HG02759 (cell line): ENCODE data around the gene DPP3.

ENCODE experiments used
- ATAC-seq: cut with Tn5 transposase; IDR thresholded peaks from one replicate; pipeline ENCODE4 v1.9.1; 2021; ENCODE audit warnings: mild to moderate bottlenecking, moderate library complexity; ENCODE audit not compliant: unreplicated experiment

The DPP3 gene

DNA sequence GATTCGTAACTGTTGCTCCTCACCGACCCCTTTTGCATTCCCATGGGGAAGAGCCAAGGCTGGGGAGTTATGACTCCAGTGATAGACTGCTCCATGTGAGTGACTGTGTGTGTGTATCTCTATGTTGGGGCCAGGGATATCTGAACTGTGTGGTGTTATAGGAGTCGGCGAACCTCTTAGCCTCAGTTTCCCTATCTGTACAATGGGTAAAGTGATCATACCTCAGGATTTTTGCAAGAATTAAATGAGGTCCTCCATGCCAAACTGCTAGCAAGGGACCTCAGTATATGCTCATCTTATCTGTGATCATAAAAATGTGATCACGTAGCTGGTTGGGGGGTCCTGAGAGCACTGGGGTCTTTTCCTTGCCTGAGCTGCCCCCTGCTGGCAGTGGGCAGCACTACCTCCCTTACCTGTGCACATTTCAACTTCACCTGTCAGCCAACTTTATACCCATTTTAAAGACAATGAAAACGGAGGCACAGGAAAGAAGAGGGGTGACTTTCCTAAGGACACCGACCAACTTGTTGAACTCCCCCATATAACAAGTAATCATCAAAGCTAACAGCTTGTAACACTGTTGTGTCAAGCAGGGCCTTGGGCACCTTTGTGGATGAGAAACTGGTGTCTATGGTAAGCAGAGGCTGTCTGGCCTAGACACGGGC lies 1.4 kb upstream of the DPP3 start:
- no peak for ATAC-seq

- no peak for ATAC-seq
These were observed 679 bp upstream of the DPP3 start for GRCh38 chr11:66479394-66480116.

GRCh38 chr11:66484806-66485380 lies 4.7 kb downstream of the DPP3 start:
- no peak for ATAC-seq

DNA sequence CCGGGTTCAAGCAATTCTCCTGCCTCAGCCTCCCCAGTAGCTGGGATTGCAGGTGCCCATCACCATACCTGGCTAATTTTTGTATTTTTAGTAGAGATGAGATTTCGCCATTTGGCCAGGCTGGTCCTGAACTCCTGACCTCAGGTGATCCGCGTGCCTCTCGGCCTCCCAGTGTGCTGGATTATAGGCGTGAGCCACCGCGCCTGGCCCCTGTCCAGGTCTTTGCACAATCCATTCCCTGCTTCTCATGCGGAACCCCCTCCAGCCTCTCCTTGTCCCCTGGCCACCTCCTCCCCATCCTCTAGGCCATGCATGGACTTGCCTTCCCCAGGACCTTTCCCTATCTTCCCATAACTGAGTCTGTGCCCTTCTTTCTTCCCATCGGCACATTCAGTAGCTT lies 8.7 kb downstream of the DPP3 start:
- ATAC-seq, result no peak

DNA sequence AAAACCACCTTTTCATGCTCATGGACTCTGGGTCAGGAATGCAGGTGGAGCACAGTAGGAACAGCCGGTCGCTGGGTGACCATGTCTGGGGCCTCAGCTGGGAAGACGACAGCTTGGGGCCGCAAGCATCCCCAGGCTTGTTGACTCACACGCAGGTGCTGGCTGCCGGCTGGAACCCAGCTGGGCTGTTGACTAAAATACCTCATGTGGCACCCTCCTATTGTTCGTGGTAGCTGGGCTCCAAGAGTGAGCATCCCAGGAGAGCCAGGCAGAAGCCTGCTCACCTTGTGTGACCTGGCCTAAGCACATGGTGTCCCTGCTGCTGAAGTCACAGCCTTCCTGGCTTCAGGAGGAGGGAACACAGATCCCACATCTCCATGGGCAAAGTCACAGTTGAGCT lies 9.4 kb downstream of the DPP3 start:
- no peak for ATAC-seq

DNA sequence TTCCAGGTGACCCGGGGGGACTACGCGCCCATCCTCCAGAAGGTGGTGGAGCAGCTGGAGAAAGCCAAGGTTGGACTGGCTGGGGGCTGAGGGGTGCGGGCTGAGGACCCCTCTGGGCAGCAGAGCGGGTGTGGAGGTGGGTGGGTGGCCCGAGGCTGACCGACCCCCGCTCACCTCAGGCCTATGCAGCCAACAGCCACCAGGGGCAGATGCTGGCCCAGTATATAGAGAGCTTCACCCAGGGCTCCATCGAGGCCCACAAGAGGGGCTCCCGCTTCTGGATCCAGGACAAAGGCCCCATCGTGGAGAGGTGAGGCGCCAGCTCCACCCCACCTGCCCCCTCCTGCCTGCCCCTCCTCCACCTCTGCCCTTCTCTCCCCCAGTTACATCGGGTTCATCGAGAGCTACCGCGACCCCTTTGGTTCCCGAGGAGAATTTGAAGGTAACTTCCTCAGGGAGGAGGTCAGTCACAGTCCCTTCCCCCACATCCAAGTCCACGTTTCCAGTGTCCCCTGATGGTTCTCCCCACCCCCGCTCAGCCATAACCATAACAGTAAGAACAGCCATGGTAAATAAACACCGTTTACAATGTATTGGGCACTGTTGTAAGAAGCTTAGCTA lies 11.2 kb downstream of the DPP3 start:
- no peak for ATAC-seq

GRCh38 chr11:66492161-66492865 lies 12.1 kb downstream of the DPP3 start:
- ATAC-seq, result no peak

DNA sequence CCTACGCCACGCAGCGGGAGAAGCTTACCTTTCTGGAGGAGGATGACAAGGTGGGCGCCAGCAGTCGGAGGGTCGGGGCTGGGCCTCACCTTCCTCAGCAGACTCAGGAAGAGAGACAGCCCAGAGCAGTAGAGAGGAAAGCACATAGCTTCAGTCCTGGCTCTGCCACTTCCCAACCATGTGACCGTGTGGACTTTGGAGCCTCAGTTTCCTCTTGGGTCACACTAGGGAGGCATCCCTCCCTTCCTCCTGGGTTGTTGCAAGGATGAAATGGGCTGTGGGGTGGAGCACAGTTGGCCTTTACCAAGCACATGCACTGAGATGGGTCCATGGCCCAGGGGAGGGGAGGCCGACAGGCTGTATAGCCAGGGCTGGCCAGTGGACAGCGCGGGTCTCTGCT lies 12.9 kb downstream of the DPP3 start:
- ATAC-seq, result no peak

- ATAC-seq, result no peak
These were observed 14.2 kb downstream of the DPP3 start for GRCh38 chr11:66494458-66494857.

- ATAC-seq, result no peak
These were observed 14.7 kb downstream of the DPP3 start for GRCh38 chr11:66494935-66495334.

DNA sequence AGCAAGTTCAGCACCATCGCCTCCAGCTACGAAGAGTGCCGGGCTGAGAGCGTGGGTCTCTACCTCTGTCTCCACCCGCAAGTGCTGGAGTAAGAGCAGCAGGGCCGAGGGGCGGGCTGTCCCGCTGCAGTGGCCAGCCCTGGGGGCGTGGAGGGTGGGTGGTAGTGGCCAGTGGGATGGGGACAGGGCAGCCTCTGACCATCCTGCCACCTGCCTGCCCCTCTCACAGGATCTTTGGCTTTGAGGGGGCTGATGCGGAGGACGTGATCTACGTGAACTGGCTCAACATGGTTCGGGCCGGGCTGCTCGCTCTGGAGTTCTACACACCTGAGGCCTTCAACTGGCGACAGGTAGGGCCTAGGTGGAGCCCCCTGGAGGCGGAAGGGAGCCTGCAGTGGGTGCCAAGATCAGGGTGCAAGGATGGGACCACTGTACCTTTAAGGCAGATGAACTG lies 15.2 kb downstream of the DPP3 start:
- ATAC-seq, result no peak

- no peak for ATAC-seq
These were observed 17.0 kb downstream of the DPP3 start for GRCh38 chr11:66497206-66497605.

GRCh38 chr11:66498506-66498905 lies 18.3 kb downstream of the DPP3 start:
- ATAC-seq, result no peak

- no peak for ATAC-seq
These were observed 25.1 kb downstream of the DPP3 start for GRCh38 chr11:66505276-66505816.

- ATAC-seq, result no peak
These were observed 28.9 kb downstream of the DPP3 start for GRCh38 chr11:66509131-66509561.

DNA sequence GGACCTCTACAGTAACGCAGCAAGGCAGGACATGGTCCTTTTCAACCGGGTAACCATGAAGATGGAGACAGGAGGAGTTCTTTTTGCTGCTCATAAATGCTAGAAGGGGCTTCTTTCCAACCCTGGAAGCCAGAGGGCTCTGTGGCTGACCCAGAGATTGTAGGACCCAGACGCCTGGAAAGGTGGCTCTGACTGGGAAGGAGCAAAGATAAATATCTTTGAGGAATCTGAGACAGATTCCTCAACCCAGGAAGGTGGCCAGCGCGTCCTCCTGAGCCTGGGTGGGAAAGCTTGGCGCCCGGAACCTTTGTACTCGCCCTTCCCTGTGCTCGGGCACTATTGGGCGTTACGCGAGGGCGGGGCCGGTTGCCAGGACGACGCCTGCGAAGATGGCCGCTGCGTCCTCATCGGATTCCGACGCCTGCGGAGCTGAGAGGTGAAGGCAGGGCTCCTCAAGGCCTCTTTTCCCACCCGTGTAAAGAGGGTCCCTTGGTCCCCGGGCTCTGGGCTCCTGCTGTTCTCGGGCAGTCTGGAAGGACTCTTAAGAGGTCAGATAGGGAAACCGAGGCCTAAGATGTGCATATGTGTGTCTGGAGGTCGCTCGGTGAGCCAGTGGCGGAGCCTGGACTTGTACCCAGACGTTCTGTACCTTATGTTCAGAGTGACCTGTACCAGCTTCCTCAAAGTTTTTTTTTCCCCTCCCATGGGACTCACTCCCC lies 30.2 kb downstream of the DPP3 start, which contains the start of gene BBS1:
Gene BBS1, plus strand, starts transcription at position 365 of the 719 bp plus-strand sequence. Its CDS starts 25 bp downstream, at position 390.
- ATAC-seq, result peak; percentile 93

DNA sequence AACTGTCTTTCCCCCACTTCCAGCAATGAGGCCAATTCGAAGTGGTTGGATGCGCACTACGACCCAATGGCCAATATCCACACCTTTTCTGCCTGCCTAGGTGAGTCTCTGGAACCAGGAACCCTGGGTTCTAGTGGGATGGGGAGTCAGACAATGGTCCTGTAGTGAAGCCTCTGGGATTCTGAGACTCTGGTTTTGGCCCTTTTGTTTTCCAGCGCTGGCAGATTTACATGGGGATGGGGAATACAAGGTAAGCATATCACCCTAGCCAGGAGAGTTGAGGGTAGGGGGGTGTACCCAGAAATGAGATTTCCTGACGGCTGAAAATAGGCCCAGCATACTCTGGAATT lies 30.7 kb downstream of the DPP3 start:
- ATAC-seq, result no peak

DNA sequence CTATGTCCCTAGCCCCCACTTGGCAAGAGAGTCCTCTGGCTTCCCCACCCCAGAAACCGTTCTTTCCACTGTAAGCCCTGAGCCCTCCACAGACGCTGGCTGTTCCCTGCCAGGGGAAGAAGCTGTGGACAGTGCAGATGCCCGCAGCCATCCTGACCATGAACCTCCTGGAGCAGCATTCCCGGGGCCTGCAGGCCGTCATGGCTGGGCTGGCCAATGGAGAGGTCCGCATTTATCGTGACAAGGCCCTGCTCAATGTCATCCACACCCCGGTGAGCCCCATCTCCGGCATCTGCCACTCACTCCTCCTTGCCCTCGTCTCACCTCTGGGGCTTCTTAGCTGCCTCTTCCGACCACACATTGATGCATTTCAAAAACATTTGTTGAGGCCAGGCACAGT lies 43.4 kb downstream of the DPP3 start:
- no peak for ATAC-seq

DNA sequence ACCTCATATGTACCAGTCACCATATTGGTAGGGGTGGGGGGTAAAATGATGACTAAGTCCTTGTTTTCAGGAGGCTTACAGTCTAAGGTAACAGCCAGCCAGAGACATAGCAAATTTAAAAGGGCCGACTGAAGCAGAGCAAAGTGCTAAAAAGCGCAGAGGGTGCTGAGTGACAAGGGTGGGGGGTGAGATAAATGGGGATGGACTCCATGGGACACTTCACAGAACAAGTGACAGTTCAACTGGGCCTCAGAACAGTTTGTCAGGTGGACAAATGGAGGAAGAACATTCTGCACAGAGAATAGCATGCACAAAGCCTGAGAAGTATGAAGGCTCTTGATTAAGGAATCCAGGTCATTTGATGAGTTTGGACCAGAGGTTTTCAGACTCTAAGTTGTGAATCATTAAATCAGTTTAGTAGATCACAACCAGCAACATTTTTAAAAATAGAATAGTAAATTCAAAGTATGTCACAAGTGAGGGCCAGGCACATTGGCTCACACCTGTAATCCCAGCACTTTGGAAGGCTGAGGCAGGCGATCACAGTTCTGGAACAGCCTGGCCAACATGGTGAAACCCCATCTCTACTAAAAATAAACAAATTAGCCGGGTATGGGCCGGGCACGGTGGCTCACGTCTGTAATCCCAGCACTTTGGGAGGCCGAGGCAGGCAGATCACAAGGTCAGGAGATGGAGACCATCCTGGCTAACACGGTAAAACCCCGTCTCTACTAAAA lies 44.2 kb downstream of the DPP3 start:
- no peak for ATAC-seq
